Small intestine (tissue), 7 donors: Measurements from ENCODE around the gene NDUFV1. TPM values are rescaled to one million over a fixed set of nuclear protein-coding genes. Genes with fewer than 3 reads are reported as not detected.

Experiments
- DNase-seq, 2 donors: peaks; one replicate each; pipeline versions ENCODE4 v3.0.0 to v3.0.0-alpha.2; 2013
- FAIRE-seq: peaks from 2 replicates; lab custom pipeline; 2012; peaks lifted over from hg19 to GRCh38; lab: Jason Lieb, UNC
- H3K27ac ChIP-seq, 3 donors: one replicate each; pipeline ENCODE4 v1.5.1; 2013; ENCODE audit warnings: low read length in 2 of 3, mild to moderate bottlenecking in 2 of 3, control low read depth in 1 of 3, inconsistent platforms in 1 of 3, low read depth in 1 of 3, moderate library complexity in 1 of 3
- H3K27me3 ChIP-seq, 3 donors: one replicate each; pipeline ENCODE4 v1.6.1; 2013; ENCODE audit warnings: low read length in 3 of 3, inconsistent platforms in 1 of 3; ENCODE audit not compliant: control insufficient read depth in 3 of 3, insufficient read depth in 3 of 3
- H3K36me3 ChIP-seq, 3 donors: one replicate each; pipeline ENCODE4 v1.6.1; 2013; ENCODE audit warnings: low read length in 3 of 3, inconsistent platforms in 1 of 3, low read depth in 1 of 3, mild to moderate bottlenecking in 1 of 3, moderate library complexity in 1 of 3; ENCODE audit not compliant: control insufficient read depth in 3 of 3, insufficient read depth in 2 of 3
- H3K4me1 ChIP-seq, 3 donors: one replicate each; pipeline ENCODE4 v1.6.1; 2013; ENCODE audit warnings: low read length in 2 of 3, inconsistent platforms in 1 of 3, low read depth in 1 of 3, mild to moderate bottlenecking in 1 of 3, moderate library complexity in 1 of 3; ENCODE audit not compliant: control insufficient read depth in 3 of 3, insufficient read depth in 2 of 3
- H3K4me3 ChIP-seq, 3 donors: one replicate each; pipeline ENCODE4 v1.5.1; 2013; ENCODE audit warnings: low read length in 3 of 3, control low read depth in 1 of 3, inconsistent platforms in 1 of 3, low read depth in 1 of 3, mild to moderate bottlenecking in 1 of 3, moderate library complexity in 1 of 3
- H3K9me3 ChIP-seq, 2 donors: one replicate each; pipeline ENCODE4 v1.6.1; 2013; ENCODE audit warnings: low read depth in 1 of 2, low read length in 1 of 2; ENCODE audit not compliant: control insufficient read depth in 2 of 2, insufficient read depth in 1 of 2
- WGBS, 3 donors: extraction: QIAGEN DNeasy Blood & Tissue Kit; methylation state at CpG; one replicate each; pipeline ENCODE4 v1.1.7; 2013; 5-methylcytosine and 5-hydroxymethylcytosine counted together
- polyA plus RNA-seq, 4 donors: library from polyadenylated mRNA; stranded (reverse) in 3 of 4; unstranded in 1 of 4; fragments of 200-250 nt in 3 of 4; fragments of 120-200 nt in 1 of 4; gene quantifications; one replicate each; pipeline versions ENCODE4 v1.2.1 to v1.2.3, GENCODE V29; 2013
- donor health status: healthy with polysubstance abuse.
- donor health status: control.
- donor health status: control.
- donor health status: Bipolar disorder and iron deficiency.
- donor health status: healthy.

Gene NDUFV1
- polyA plus RNA-seq, 4 donors = 170 to 361 (median 249) TPM

DNA sequence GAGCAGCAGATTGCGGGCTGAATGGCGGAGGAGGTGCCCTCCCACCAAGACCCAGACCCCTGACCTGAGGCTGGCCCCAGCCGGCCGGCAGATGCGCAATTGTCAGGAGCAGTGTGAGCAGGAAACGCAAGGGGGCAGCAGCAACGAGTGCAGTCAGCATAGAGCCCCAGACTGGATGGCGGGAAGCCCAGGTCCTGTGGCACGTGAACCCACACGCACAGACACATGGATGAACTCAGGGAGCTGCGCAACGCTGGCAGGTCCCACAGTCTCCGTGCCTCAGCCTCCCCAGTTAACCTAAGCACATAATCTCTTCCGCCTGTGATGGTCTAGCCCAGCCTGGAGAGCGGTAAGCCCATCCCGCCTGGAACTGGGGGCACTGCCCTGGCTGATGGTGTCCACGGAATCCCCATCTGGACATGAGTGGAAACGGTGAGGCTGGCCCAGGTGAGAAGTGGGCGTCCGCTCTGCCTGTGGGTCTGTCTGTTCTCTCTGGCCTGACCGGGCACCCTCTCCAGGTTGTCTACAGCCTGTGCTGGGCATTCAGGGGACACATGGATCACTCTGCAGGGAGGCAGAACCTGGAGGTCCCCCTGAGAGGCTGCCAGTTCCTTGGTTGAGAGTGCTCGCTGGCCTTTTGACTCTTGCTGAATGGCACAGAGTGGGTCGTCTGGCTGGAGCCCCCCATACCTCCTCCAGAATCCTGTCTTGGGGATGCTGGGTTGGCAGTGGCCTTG lies 33.5 kb downstream of the NDUFV1 start:
- peaks cover 0 to 7% of the 10 kb centered on the region in 2 donors for H3K9me3 ChIP-seq
- DNase-seq (peak; percentile 68 to 72), FAIRE-seq (no peak)
- peaks cover 0 to 28% (median 0%) of the 10 kb centered on the region in 3 donors for H3K36me3 ChIP-seq
- peaks cover 0 to 3% (median under 1%) of the 10 kb centered on the region in 3 donors for H3K4me1 ChIP-seq
- no peak overlapping the region for H3K27ac ChIP-seq
- 50 to 55% (median 50%) methylated on average over 23 of the region's 23 CpGs for WGBS, 3 donors
- H3K4me3 ChIP-seq = no peak overlapping the region
- H3K27me3 ChIP-seq = no peaks in the 10 kb centered on the region

DNA sequence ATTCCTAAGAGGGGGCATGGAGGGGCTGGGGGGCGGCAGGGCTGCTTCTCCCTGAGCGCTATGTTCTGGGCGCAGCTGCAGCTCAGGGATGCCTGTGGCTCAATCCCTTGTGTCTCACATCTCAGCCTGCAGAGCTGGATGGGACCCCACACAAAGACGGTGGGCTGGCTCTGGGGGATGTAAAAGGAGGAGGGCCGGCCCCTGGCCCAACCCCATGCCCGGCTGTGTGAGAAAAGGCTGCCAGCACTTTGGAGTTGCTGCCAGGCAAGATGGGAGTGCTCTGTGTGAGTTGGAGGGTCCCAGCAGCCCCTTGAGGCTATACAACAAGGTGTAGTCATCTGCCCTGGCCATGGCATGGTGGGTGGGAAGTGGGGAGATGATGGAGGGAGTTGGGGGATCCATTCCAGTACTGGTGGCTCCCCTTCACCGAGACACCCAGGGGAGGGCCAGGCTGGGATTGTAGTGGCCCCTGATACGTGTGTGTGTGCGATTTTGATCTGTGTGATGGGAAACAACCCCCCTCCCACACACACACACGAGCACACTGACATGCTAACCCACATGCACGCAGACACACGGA lies 34.1 kb downstream of the NDUFV1 start:
- WGBS, 3 donors = 77 to 86% (median 78%) methylated on average over 12 of the region's 12 CpGs
- Histone ChIP-seq H3K9me3 (peaks cover 0 to 7% of the 10 kb centered on the region in 2 donors), H3K4me3 (no peak overlapping the region), H3K36me3 (peaks cover 0 to 35% (median 0%) of the 10 kb centered on the region in 3 donors), H3K27ac (no peak overlapping the region), H3K27me3 (no peaks in the 10 kb centered on the region), H3K4me1 (no peaks in the 10 kb centered on the region)
- DNase-seq (no peak), FAIRE-seq (no peak)

DNA sequence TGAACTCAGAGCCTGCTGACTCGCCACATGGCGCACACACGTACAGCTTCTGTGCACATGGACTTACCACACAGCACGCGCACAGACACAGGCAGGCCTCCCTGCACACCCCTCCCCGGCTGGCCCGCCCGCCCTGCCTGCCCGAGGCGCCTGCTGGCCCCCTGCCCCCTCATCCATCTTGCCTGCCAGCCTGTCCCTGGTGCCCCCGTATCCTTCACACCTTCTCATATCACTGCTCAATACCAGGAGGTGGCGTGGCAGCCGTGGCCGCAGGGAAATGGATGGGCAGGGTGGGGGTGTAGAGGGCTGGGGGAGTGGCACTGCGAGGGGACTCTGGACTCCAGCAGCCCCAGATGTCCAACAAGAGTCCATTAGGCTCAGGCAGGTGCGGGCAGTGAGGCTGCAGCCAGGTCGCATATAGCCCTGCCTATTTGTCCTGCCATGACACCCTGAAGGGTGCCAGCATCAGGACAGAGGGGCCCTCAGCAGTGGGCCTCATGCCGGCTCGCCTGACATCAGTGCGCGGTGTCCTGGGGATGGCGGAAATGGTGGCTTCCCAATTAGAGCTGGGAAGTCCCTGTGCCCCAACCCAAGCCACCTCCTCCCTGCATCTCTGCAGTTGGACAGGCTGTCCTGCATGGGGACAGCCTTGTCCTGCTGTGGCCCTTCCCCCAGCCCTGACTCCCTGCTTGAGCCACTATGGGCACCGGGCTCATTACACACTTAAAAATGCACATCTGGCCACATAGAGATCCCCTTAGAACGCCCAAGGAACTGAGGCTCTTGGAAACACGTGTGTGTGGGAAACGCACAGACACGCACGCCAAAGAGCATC lies 34.8 kb downstream of the NDUFV1 start:
- no peak overlapping the region for H3K27ac ChIP-seq
- H3K27me3 ChIP-seq = peaks cover 0 to 1% (median 0%) of the 10 kb centered on the region in 3 donors
- FAIRE-seq = no peak
- WGBS, 3 donors = 64 to 83% (median 78%) methylated on average over 25 to 28 of the region's 28 CpGs
- peaks cover 0 to 7% of the 10 kb centered on the region in 2 donors for H3K9me3 ChIP-seq
- DNase-seq = no peak
- peaks cover 0 to 42% (median 0%) of the 10 kb centered on the region in 3 donors for H3K36me3 ChIP-seq
- H3K4me1 ChIP-seq = peaks cover 0 to 2% (median under 1%) of the 10 kb centered on the region in 3 donors
- H3K4me3 ChIP-seq = no peak overlapping the region

DNA sequence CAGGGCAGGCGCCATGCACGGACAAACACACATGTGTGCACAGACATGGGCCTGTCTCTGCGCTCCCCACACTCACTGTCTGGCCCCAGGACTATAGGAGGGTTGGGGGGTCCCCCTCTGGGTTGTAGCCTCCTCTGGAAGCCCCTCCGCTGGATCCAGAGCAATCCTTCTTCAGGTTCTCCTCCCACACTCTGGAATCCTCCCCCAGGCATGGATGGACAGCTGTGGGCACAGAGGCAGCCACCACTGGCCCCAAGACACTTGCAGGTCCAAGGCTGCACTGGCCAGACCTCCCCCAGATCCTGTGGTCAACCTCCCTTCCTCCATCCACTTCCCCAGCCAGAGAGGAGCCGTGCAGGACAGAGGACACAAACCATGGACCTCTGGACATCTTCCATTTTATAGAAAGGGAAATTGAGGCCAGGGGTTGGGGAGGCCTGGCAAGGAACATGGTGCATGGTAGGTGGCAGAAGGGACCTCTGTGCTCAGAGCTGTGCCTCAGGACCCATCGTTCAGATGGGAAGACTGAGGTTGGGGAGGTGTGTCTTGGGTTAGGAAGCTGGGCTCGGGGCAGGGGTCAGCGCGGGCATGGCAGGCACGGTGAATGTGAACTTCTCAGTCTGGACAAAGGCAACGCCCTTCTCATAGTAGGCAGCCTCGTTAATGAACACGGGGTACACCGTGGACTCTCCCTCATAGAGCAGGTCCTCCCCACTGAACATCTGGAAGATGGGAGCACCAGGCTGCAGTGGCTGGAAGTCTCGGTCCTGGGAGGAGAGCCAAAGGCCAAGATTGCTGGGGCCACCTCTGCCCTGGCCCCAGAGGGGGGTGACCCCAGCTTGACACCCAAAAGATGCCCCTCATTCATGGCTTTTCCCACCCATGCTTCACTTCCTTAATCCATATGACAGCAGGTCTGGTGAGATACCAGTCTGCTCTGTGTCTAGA lies 35.7 kb downstream of the NDUFV1 start:
- Histone ChIP-seq H3K27me3 (peaks cover 0 to 1% (median 0%) of the 10 kb centered on the region in 3 donors), H3K36me3 (peaks cover 0 to 47% (median 0%) of the 10 kb centered on the region in 3 donors), H3K4me1 (peaks cover 0 to 9% (median 2%) of the 10 kb centered on the region in 3 donors), H3K4me3 (no peak overlapping the region), H3K27ac (no peak overlapping the region), H3K9me3 (peaks cover 0 to 7% of the 10 kb centered on the region in 2 donors)
- 88 to 94% (median 90%) methylated on average over 14 to 15 of the region's 15 CpGs for WGBS, 3 donors
- no peak for FAIRE-seq
- no peak for DNase-seq

DNA sequence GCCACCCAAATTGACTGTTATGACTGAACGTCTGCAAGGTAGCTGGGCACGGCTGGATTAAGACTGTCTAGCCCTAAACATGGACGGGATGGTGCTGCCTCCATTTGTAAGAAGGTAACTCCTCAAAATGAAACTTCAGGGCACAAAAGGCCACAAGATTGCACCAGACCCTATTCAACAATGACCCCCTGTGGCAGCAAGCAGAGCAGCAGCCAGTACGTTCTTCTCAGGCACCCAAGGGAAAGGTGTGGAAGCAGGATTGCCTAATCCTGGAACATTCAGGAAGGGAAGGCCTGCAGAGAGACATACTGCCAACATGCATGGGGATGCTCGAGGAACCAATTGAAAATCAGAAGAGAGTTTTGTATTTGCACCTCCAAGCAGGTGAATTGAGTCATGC lies 37.3 kb downstream of the NDUFV1 start:
- FAIRE-seq (no peak), DNase-seq (peak in 1 of 2 donors; percentile 49)
- no peak overlapping the region for H3K27ac ChIP-seq
- peaks cover 0 to 1% (median 0%) of the 10 kb centered on the region in 3 donors for H3K27me3 ChIP-seq
- WGBS, 3 donors = 87 to 98% (median 88%) methylated on average over 5 of the region's 5 CpGs
- peaks cover 2 to 23% (median 3%) of the 10 kb centered on the region in 3 donors for H3K4me1 ChIP-seq
- H3K36me3 ChIP-seq = peaks cover 0 to 47% (median 0%) of the 10 kb centered on the region in 3 donors
- no peak overlapping the region for H3K4me3 ChIP-seq
- peaks cover 0 to 7% of the 10 kb centered on the region in 2 donors for H3K9me3 ChIP-seq

DNA sequence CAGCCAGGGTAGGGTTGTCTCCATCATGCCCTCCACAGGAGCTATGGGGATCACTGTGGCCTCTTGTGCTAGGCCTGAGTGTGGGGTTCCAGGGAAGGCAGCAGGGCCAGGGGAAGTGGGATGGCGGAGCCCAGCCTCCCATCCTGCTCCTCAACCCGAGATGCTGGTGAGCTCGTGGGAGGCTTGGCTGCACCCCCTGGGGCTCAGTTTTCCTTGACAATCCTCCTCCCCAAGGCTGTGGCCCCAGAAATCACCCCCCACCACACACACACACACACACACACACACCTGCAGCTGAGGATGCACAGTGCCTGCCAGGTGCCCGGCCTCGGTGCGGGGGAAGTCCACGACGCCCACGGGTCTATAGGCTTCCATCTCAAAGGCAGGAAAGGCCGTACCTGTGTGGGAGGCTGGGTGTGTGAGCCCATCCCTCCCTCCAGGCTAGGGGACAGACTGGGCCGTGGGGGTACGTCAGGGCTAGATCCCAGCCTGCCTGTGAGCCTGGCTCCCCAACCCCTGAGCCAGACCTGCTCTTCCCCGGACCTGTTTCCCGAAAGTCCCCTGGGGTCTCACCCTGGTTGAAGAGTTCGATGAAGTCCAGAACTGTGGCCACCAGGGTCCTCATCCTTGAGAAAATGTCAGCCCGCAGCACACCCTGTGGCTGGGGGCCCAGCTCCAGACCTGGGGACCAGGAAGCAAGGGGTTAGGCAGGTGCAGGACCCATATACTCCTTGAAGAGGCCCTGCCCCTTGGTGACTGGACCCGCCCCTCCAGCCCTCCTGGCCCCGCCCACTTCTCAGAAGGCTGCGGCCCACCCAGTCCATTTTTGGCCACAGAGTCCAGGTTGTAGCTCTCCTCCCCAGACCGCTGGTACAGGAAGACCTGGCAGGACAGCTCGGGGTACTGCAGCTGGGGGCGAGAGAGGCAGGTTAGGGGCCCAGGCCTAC lies 38.0 kb downstream of the NDUFV1 start:
- no peak for FAIRE-seq
- H3K27me3 ChIP-seq = peaks cover 0 to 1% (median 0%) of the 10 kb centered on the region in 3 donors
- H3K27ac ChIP-seq = no peak overlapping the region
- peaks cover 2 to 30% (median 6%) of the 10 kb centered on the region in 3 donors for H3K4me1 ChIP-seq
- WGBS, 3 donors = 84 to 88% (median 85%) methylated on average over 22 of the region's 22 CpGs
- no peak for DNase-seq
- peaks cover 0 to 7% of the 10 kb centered on the region in 2 donors for H3K9me3 ChIP-seq
- H3K4me3 ChIP-seq = no peak overlapping the region
- peaks cover 0 to 47% (median 0%) of the 10 kb centered on the region in 3 donors for H3K36me3 ChIP-seq
